GM23338 (cell line): ENCODE measurements around the gene C2orf68.

Experiments
- CREB1 ChIP-seq: fragments of 250-450 bp; sonication (Bioruptor Pico); IDR thresholded peaks from 2 replicates; pipeline ENCODE4 v1.5.0; 2020; ENCODE audit warnings: low read depth, mild to moderate bottlenecking, moderate library complexity
- CTCF ChIP-seq, 2 experiments: fragments of 200-600 bp in 1 of 2; sonication (generic) in 1 of 2; conservative IDR thresholded peaks; 2 replicates each; pipeline versions ENCODE4 v1.5.1 to v1.6.1; 2016 to 2017; ENCODE audit warnings: antibody characterized with exemption in 2 of 2, low read depth in 2 of 2, mild to moderate bottlenecking in 2 of 2, moderate library complexity in 1 of 2
- ETS1 ChIP-seq: IDR thresholded peaks from 2 replicates; pipeline ENCODE4 v1.6.1; 2016; ENCODE audit warnings: antibody characterized with exemption
- EZH2 ChIP-seq: fragments of 200-600 bp; sonication (generic); IDR thresholded peaks from one replicate; pipeline ENCODE4 v1.8.0; 2017; ENCODE audit warnings: antibody characterized with exemption, mild to moderate bottlenecking, low read depth; ENCODE audit not compliant: unreplicated experiment
- EZH2phosphoT487 ChIP-seq: fragments of 200-600 bp; sonication (generic); IDR thresholded peaks from one replicate; pipeline ENCODE4 v1.8.1; 2018; ENCODE audit warnings: antibody characterized with exemption; ENCODE audit not compliant: unreplicated experiment
- JUNB ChIP-seq: IDR thresholded peaks from one replicate; pipeline ENCODE4 v1.6.1; 2016; ENCODE audit warnings: antibody characterized with exemption; ENCODE audit not compliant: unreplicated experiment
- NANOG ChIP-seq: IDR thresholded peaks from 2 replicates; pipeline ENCODE4 v1.6.1; 2016; ENCODE audit warnings: antibody characterized with exemption, borderline replicate concordance
- POLR2AphosphoS5 ChIP-seq: IDR thresholded peaks from 2 replicates; pipeline ENCODE4 v1.6.1; 2016; ENCODE audit warnings: antibody characterized with exemption, low read depth
- REST ChIP-seq: IDR thresholded peaks from one replicate; pipeline ENCODE4 v1.6.1; 2018; ENCODE audit warnings: antibody characterized with exemption; ENCODE audit not compliant: unreplicated experiment
- STAT1 ChIP-seq: IDR thresholded peaks from one replicate; pipeline ENCODE4 v1.6.1; 2016; ENCODE audit warnings: antibody characterized with exemption; ENCODE audit not compliant: unreplicated experiment
- ZNF114 ChIP-seq: fragments of 250-450 bp; sonication (Bioruptor Pico); IDR thresholded peaks from 2 replicates; pipeline ENCODE4 v1.5.0; 2020; ENCODE audit warnings: mild to moderate bottlenecking, moderate library complexity
- ZNF331 ChIP-seq: fragments of 250-450 bp; sonication (Bioruptor Pico); IDR thresholded peaks from 2 replicates; pipeline ENCODE4 v1.5.0; 2020; ENCODE audit warnings: low read depth, mild to moderate bottlenecking, moderate library complexity
- ZNF462 ChIP-seq: fragments of 250-450 bp; sonication (Bioruptor Pico); IDR thresholded peaks from 2 replicates; pipeline ENCODE4 v1.5.0; 2020; ENCODE audit warnings: mild to moderate bottlenecking, moderate library complexity

- TF ChIP-seq EZH2phosphoT487 (no peak), CTCF (conservative IDR thresholded peaks at IDR 0.05; ENCODE audit: low read depth in 2 of 2) (no peak), ZNF114 (no peak), ZNF462 (CRISPR knock-in tag) (no peak), CREB1 (CRISPR knock-in tag) (no peak), POLR2AphosphoS5 (no peak), JUNB (no peak), EZH2 (no peak), REST (no peak), STAT1 (no peak), ZNF331 (no peak), ETS1 (no peak), NANOG (no peak)
Observed at GRCh38 chr2:85652056-85652455, 40.2 kb upstream of the C2orf68 start.
